GM18870 (cell line): ENCODE measurements around the gene ZHX3.
"Not testable (repeated sequence)": the region's sequence is repeated elsewhere in the genome, so short reads cannot be mapped to it uniquely, and the experiment has no call there.

ENCODE experiments used
- ATAC-seq: cut with Tn5 transposase; IDR thresholded peaks from one replicate; pipeline ENCODE4 v1.9.1; 2021; ENCODE audit warnings: moderate library complexity; ENCODE audit not compliant: unreplicated experiment

The ZHX3 gene

DNA sequence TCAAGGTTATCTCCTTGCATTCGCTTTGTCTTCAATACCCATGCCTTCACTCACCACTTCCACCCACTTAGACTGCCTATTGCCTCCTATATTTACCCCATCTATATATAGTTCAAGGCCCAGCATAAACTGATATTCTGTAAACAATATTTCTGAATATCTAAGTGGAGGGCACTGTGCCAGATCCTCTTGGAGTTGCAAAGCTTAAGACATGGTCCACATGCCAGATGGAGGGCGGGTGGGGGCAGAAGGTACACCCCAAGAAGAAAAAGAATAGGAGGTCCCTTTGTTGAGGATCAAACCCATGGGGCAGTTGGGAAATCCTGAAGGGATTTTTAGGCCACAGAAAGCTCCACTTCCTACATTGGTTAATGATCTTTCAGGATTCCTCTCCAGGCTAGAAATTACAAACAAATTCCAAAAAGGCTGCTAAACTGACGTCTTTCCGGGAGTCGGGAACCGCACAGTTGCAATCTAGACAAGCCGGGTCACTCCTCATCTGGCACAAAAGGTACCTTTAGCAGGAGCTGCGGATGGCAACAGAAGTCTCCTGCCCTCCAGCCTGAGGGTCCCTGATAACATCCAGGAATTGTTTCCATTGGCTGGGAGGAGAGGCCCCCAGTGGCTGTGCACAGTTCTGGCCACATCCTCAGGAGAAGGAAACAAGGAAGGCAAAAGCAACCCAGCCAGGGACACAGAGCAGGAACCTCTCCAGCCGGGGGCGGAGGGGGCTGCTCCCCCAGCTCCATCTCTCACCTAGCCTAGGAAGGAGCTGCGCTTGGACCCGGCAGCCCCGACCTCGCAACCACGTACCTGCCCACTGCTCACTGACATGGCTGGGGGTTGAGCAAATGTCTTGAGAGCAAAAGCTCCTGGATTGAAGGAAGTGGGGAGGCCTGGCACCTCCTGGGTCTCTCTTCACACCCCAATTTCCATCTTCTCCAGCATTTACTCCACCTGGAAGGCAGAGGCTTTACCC lies 17.2 kb upstream of the ZHX3 start:
- ATAC-seq, result no peak

- ATAC-seq, result no peak
These were observed 16.5 kb upstream of the ZHX3 start for GRCh38 chr20:41334036-41334435.

DNA sequence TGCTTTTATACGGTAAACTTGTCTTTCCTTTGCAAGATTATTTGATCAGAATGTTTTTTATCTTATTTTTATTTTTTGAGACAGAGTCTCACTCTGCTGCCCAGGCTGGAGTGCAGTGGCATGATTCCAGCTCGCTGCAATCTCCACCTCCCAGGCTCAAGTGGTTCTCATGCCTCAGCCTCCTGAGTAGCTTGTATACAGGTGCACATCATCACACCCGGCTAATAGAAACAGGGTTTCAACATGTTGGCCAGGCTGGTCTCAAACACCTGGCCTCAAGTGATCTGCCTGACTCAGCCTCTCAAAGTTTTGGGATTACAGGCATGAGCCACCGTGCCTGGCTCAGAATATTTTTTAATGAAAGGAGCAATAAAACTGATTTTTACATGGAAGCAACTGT lies 14.2 kb upstream of the ZHX3 start:
- ATAC-seq, result no peak

GRCh38 chr20:41330941-41331340 lies 13.4 kb upstream of the ZHX3 start:
- ATAC-seq, result no peak

DNA sequence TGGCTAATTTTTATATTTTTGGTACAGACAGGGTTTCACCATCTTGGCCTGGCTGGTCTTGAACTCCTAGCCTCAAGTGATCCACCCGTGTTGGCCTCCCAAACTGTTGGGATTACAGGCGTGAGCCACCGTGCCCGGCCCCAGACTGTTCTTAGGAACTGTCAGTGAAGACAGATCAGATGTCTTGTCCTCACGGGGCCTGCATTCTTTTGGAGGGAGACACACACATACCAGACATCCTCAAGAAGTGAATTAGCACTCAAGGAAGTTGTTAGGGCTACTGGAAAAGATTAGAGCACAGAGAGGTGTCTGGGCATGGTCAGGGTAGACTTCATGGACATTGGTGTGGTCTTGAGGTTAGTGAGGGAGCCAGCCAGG lies 12.8 kb upstream of the ZHX3 start:
- ATAC-seq, result no peak

DNA sequence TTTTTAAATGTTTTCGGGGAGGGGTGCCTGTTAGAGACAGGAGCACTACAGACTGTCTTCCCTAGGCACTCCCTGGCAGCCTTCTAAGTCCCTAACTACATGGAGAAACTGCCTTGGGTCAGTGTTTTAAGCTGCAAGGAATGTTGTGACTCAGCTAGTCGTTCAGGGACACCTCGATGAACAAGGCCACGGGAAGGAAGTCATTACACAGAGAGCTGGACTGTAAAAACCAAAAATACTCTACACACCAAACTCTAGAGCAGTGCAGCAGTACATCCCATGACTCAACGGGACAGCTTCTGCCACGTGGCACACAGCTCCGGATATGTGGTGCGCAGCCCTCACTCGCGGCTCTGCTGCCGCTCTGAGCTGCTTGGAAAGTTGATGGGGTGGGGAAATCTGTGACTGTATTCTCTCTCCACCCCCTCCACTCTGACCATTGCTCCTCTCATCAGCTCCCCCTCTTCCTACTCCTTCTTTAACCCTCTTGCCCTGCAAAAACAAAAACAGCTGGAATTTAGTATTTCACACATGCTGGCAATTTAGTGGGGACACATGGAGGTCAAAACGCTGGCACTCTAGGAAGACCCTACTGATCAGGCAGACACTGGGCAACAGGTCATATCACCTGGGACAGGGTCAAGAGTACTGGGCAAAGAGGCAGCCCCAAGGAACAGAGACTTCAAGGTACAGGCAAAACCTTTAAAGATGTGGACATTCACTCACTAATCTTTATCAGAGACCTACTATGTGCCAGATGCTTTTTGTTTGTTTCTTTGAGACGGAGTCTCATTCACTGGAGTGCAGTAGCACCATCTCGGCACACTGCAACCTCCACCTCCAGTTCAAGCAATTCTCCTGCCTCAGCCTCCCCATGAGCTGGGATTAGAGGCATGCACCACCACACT lies 12.2 kb upstream of the ZHX3 start:
- no peak for ATAC-seq

GRCh38 chr20:41327178-41327577 lies 9.6 kb upstream of the ZHX3 start:
- ATAC-seq, result no peak

DNA sequence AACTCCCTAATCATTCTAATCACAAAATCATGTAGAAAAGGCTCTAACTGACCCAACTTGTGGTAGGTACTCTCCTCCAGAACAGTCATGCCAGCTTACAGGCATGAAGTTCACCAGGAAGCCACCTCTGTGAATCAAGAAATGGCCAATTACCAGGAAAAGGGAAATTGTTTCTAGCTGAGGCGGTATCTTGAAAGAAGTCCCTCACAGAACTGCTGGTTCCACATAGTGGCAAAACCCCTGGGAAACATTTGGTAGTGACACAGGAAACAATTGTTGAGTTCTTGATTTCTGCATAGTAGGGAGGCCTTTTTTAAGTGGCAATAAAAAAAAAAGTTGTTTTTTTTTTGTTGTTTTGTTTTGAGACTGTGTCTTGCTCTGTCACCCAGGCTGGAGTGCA lies 3.4 kb upstream of the ZHX3 start:
- no peak for ATAC-seq

- ATAC-seq, result no peak
These were observed 2.9 kb upstream of the ZHX3 start for GRCh38 chr20:41320441-41320840.

- no peak for ATAC-seq
These were observed 729 bp upstream of the ZHX3 start for GRCh38 chr20:41318271-41318649.

DNA sequence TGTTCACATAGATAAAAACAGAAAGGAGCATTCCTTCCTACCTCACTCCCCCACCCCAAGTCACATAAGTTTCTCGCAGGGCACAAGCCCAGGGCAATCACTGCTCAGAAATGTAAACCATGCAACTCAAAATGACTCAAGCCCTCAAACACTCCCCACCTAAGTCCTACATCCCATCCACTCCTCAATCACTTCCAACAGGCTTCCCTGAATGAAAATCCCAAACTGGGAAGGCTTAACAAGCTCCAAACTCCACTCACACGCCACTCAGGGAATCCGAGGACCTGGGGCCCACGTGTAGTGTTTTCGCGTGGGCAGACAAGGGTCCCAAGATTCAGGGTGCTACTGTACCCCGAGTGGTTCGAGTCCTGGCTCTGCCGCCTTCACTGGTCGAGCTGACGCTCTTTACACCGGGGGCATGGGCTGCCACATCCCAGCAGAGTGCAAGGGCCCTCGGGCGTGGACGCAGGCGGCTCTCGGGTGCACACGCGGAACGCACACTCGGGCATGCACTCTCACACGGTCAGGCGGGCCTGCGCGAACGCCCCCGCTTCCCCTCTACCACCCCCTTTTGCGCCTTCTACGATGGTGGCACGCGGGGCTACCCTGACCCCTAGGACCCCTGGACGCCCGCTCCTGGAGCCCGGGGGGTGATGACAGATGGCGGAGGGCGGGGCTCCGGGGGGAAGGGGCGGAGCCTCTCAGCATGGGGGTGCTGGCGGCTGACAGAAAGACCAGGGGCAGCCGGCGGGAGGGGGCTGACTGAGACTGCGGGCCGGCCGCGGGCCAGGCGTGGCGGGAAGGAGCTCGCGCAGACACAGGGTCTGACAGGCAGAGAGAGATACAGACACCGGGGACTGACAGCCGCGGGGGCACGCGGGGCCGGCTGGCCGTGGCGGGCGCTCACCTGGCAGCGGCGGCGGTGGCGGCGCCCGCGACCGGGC lies 657 bp downstream of the ZHX3 start:
- peak; percentile 35 for ATAC-seq

GRCh38 chr20:41316051-41316450 lies 1.5 kb downstream of the ZHX3 start:
- ATAC-seq, result no peak

DNA sequence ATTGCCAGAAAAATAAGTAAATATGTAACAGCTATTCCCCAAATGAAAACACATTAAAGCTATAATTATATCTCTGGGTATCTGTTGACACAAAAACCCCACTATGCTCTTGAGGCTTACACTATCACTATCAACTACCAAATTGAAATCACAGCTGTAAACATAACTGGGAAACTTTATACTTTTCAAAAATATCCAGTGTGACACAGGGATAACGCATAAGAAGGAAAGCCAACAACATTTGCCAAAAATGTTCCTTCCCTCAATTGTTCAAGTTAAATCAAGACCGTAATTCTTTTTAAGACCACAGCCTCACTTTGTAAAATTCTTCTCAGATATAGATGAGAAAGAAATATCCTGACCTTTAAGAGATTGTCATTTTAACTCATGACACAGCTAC lies 3.1 kb downstream of the ZHX3 start:
- no peak for ATAC-seq

GRCh38 chr20:41312009-41312408 lies 5.5 kb downstream of the ZHX3 start:
- ATAC-seq, result not testable (repeated sequence)

DNA sequence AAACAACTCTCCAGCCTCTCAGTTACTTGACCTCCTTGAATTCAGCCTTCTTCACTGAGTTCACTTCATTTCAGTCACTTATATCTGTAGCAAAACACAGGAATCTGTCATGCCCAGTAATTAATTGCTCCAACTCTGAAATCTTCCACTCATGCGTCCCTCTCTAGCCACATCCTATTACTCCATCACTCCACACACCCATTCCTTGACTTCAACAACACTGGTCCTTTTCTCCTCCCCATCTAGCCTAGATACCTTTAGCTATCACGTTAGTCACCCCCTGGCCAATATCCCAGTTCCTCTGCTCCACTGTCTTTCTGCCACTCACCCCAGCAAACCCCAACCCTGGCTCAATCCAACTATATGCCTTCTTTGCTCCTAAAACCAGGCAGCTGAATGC lies 7.7 kb downstream of the ZHX3 start:
- ATAC-seq, result no peak

GRCh38 chr20:41308726-41309413 lies 8.7 kb downstream of the ZHX3 start:
- ATAC-seq, result no peak

DNA sequence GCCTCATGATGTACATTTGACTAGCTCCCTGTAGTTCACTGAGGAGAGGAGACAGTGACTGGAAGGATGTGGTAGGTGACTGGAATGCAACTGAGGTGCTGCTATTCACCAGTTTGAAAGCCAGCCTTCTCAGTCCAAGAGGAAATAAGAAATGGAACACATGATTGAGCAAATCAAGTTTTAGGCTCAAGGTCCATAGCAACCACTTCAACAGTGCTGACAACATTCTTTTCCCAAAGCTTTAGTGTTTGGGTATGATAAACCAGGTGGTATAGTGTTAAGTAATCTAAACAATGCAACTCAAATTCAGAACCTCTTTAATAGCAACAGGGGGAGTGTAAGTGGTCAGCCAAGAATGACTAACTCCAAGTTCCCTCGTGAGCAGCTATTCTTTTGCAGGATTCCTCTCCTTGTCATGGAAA lies 9.2 kb downstream of the ZHX3 start:
- no peak for ATAC-seq

DNA sequence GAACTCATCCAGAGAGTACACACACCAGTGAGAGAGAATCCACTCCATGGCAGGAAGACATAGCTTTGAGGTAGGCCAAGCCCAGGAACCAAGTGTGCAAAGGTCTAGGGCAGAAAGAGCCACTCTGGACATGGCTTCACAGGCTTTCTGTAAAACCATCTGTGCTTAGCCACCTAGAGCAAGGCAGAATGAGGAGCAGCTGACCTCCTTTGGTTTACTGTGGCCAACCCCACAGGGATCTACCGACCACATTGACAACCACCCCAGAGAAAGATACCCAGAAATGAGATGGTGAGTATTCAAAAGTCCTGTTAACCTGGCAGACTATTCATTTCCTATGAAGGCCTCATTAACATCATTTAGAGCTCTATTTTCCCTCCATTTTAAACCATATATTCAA lies 10.5 kb downstream of the ZHX3 start:
- no peak for ATAC-seq

DNA sequence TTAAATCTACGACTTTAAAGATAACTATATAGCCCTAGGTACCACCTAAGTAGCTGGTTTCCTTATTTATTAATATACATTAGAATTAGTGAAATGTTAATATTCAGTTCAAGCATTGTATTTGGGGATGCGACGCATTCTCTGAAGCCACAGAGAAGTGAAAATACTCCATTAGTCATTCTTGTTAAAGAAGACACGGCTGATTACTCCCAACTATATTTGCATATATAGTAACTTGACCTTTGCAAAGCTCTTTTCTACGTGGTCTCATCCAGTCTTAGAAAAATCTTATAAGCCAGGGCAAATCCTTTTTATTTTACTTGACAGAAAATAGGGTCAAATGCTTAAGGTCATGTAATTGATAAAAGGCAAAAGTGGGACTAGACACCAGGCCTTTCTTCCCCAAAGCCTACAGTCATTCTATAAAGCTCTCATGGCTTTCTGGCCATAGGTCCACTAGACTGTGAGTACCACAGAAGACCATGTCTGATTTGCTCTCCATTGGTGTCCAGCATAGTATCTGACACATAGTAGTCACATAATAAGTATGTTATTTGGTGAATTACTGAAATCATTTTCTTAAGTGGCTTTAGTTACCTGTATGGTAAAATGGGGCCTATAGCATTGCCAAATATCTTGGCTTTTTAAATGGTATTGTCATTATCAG lies 11.3 kb downstream of the ZHX3 start:
- peak; percentile 83 for ATAC-seq
